Chondrocyte (in vitro differentiated cells): ENCODE results near the gene NPC1. TPM values are rescaled to one million over a fixed set of nuclear protein-coding genes. Genes with fewer than 3 reads are reported as not detected.

Experiments used
- DNase-seq: peaks from one replicate; pipeline ENCODE4 v3.0.0; 2021; ENCODE audit warnings: mixed read lengths, low spot score
- H3K27ac Mint-ChIP-seq: one replicate; pipeline ENCODE4 v1.8.0; 2021; ENCODE audit warnings: mild to moderate bottlenecking, moderate library complexity, mixed read lengths; ENCODE audit not compliant: unreplicated experiment
- H3K27me3 Mint-ChIP-seq: 2 replicates; pipeline ENCODE4 v1.8.0; 2021; ENCODE audit warnings: low read depth, mixed read lengths
- H3K36me3 Mint-ChIP-seq: 2 replicates; pipeline ENCODE4 v1.8.0; 2021; ENCODE audit warnings: low read depth, mixed read lengths
- H3K4me1 Mint-ChIP-seq: 2 replicates; pipeline ENCODE4 v1.8.0; 2021; ENCODE audit warnings: low read depth, mild to moderate bottlenecking, mixed read lengths
- H3K4me3 Mint-ChIP-seq: one replicate; pipeline ENCODE4 v1.8.0; 2021; ENCODE audit warnings: mild to moderate bottlenecking, moderate library complexity, mixed read lengths; ENCODE audit not compliant: unreplicated experiment
- H3K9me3 Mint-ChIP-seq: 2 replicates; pipeline ENCODE4 v1.8.0; 2021; ENCODE audit warnings: low read depth, mixed read lengths
- CTCF ChIP-seq: fragments of 200-600 bp; sonication (generic); IDR thresholded peaks from 2 replicates; pipeline ENCODE4 v1.5.0; 2021; ENCODE audit warnings: antibody characterized with exemption, mild to moderate bottlenecking, moderate library complexity
- total RNA-seq: library from RNA; stranded (reverse); gene quantifications from 3 replicates; pipeline ENCODE4 v1.2.1, GENCODE V29; 2021

NPC1 gene
- total RNA-seq, 1 donor from 2014 or later = 48.2 TPM

GRCh38 chr18:23626451-23627279 lies 40.4 kb upstream of the NPC1 start:
- Mint-ChIP-seq H3K9me3 (no peaks in the 10 kb centered on the region), H3K4me3 (no peak overlapping the region), H3K36me3 (no peaks in the 10 kb centered on the region), H3K27ac (peak overlapping the region; percentile 68), H3K27me3 (peaks cover 9% of the 10 kb centered on the region), H3K4me1 (peaks cover 25% of the 10 kb centered on the region)
- no peak for TF ChIP-seq CTCF
- DNase-seq = no peak

- H3K9me3 Mint-ChIP-seq = no peaks in the 10 kb centered on the region
- peaks cover 24% of the 10 kb centered on the region for H3K4me1 Mint-ChIP-seq
- DNase-seq = no peak
- H3K27ac Mint-ChIP-seq = no peak overlapping the region
- no peak overlapping the region for H3K4me3 Mint-ChIP-seq
- H3K36me3 Mint-ChIP-seq = no peaks in the 10 kb centered on the region
- peaks cover 28% of the 10 kb centered on the region for H3K27me3 Mint-ChIP-seq
- no peak for TF ChIP-seq CTCF
Observed at GRCh38 chr18:23623040-23623439, 36.7 kb upstream of the NPC1 start.

GRCh38 chr18:23619388-23619881 lies 33.1 kb upstream of the NPC1 start:
- no peaks in the 10 kb centered on the region for H3K36me3 Mint-ChIP-seq
- H3K4me3 Mint-ChIP-seq = peak overlapping the region; percentile 66
- H3K4me1 Mint-ChIP-seq = peaks cover 3% of the 10 kb centered on the region
- H3K9me3 Mint-ChIP-seq = no peaks in the 10 kb centered on the region
- H3K27ac Mint-ChIP-seq = no peak overlapping the region
- DNase-seq = no peak
- TF ChIP-seq CTCF = peak; percentile 35
- H3K27me3 Mint-ChIP-seq = peaks cover 28% of the 10 kb centered on the region

- H3K36me3 Mint-ChIP-seq = no peaks in the 10 kb centered on the region
- DNase-seq = no peak
- no peak overlapping the region for H3K27ac Mint-ChIP-seq
- TF ChIP-seq CTCF = no peak
- H3K27me3 Mint-ChIP-seq = peaks cover 28% of the 10 kb centered on the region
- no peaks in the 10 kb centered on the region for H3K9me3 Mint-ChIP-seq
- peak overlapping the region; percentile 66 for H3K4me3 Mint-ChIP-seq
- peaks cover 3% of the 10 kb centered on the region for H3K4me1 Mint-ChIP-seq
Observed at GRCh38 chr18:23618862-23619387, 32.6 kb upstream of the NPC1 start.

- TF ChIP-seq CTCF = no peak
- no peaks in the 10 kb centered on the region for H3K36me3 Mint-ChIP-seq
- H3K4me3 Mint-ChIP-seq = no peak overlapping the region
- H3K4me1 Mint-ChIP-seq = peaks cover 3% of the 10 kb centered on the region
- H3K27me3 Mint-ChIP-seq = peaks cover 30% of the 10 kb centered on the region
- H3K27ac Mint-ChIP-seq = no peak overlapping the region
- no peak for DNase-seq
- H3K9me3 Mint-ChIP-seq = no peaks in the 10 kb centered on the region
Observed at GRCh38 chr18:23617412-23618014, 31.2 kb upstream of the NPC1 start.
